Measurements from ENCODE around the gene SEMA4G. TPM values are rescaled to one million over a fixed set of nuclear protein-coding genes. Genes with fewer than 3 reads are reported as not detected.

SEMA4G gene
- total and polyA plus RNA-seq, 2 of the 8 experiments (the other 6 are each of a cell fraction or from before 2014, with no cell fraction given): 7.1 to 18.2 TPM

GRCh38 chr10:101012525-101013364 lies 43.4 kb downstream of the SEMA4G start (continued):
- TF ChIP-seq RAD21 (IDR thresholded peaks at IDR 0.05 in 1 of 2, conservative IDR thresholded peaks at IDR 0.05 in 1 of 2; ENCODE audit: low read depth in 2 of 2, low read length in 2 of 2) (peak; percentile 55 to 68), CTBP2 (IDR thresholded peaks at IDR 0.05; ENCODE audit: borderline replicate concordance, insufficient read depth, insufficient read length, low read length) (peak; percentile 69), BACH1 (IDR thresholded peaks at IDR 0.05; ENCODE audit: low read length) (peak; percentile 35; the same call in 1 of the 2 replicates), POU5F1 (IDR thresholded peaks at IDR 0.05; ENCODE audit: low read depth, low read length) (no peak), PHF8 (conservative IDR thresholded peaks at IDR 0.05; ENCODE audit: low read depth, low read length) (no peak), TBP (IDR thresholded peaks at IDR 0.05; ENCODE audit: low read depth, low read length) (no peak), JUND (IDR thresholded peaks at IDR 0.05; ENCODE audit: low read length) (no peak), CTCF (IDR thresholded peaks at IDR 0.05; ENCODE audit: control extremely low read depth in 1 of 3, insufficient read depth in 1 of 3, low read depth in 1 of 3, low read length in 3 of 3) (peak; percentile 76 to 99 (median 98))
- TF ChIP-seq, protein P1, sequence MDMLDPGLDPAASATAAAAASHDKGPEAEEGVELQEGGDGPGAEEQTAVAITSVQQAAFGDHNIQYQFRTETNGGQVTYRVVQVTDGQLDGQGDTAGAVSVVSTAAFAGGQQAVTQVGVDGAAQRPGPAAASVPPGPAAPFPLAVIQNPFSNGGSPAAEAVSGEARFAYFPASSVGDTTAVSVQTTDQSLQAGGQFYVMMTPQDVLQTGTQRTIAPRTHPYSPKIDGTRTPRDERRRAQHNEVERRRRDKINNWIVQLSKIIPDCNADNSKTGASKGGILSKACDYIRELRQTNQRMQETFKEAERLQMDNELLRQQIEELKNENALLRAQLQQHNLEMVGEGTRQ (IDR thresholded peaks at IDR 0.05; ENCODE audit: low read length): no peak
- TF ChIP-seq, protein P2, sequence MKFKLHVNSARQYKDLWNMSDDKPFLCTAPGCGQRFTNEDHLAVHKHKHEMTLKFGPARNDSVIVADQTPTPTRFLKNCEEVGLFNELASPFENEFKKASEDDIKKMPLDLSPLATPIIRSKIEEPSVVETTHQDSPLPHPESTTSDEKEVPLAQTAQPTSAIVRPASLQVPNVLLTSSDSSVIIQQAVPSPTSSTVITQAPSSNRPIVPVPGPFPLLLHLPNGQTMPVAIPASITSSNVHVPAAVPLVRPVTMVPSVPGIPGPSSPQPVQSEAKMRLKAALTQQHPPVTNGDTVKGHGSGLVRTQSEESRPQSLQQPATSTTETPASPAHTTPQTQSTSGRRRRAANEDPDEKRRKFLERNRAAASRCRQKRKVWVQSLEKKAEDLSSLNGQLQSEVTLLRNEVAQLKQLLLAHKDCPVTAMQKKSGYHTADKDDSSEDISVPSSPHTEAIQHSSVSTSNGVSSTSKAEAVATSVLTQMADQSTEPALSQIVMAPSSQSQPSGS (IDR thresholded peaks at IDR 0.05; ENCODE audit: low read length): peak; percentile 46; the same call in 1 of the 2 replicates

Measured in H1 (cell line).